ENCODE data around the gene FREM2.

DNA sequence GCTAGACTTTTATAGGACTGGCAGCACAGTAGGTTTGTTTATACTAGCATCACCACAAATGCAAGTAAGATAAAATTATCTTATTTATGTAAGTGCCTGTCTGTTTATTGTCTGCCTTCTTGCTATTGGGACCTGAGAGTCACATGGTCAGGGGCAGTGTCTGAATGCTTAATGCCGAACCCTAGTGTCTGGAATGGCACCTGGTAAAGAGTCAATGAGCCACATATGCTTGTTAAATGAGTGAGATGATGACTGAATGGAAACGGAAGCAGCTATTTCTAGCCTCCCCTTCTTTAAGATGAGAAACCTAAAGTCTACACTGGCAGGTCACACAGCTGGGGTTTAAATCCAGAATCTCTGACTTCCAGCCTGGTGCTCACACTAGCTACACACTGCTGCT, 211.6 kb downstream of the FREM2 start:
- no peak for TF ChIP-seq POLR2A (IDR thresholded peaks at IDR 0.05; ENCODE audit: low read depth, low read length)
- TF ChIP-seq SPI1 (IDR thresholded peaks at IDR 0.05; ENCODE audit: low read depth, low read length) = no peak
- no peak for TF ChIP-seq POLR2AphosphoS5 (IDR thresholded peaks at IDR 0.05; ENCODE audit: low read depth, low read length)
- TF ChIP-seq TAF1 (IDR thresholded peaks at IDR 0.05; ENCODE audit: low read depth, low read length) = no peak
